VCaP (cell line): ENCODE measurements around the gene TOR2A.

Experiments
- H3K27ac ChIP-seq: fragments of 450-650 bp; 2 replicates; pipeline ENCODE4 v1.5.1; 2017
- TF ChIP-seq, protein P1 (sequence below): fragments of 450-650 bp; conservative IDR thresholded peaks from 2 replicates; pipeline ENCODE4 v1.5.1; 2017; ENCODE audit warnings: mild to moderate bottlenecking, moderate library complexity

The TOR2A gene

DNA sequence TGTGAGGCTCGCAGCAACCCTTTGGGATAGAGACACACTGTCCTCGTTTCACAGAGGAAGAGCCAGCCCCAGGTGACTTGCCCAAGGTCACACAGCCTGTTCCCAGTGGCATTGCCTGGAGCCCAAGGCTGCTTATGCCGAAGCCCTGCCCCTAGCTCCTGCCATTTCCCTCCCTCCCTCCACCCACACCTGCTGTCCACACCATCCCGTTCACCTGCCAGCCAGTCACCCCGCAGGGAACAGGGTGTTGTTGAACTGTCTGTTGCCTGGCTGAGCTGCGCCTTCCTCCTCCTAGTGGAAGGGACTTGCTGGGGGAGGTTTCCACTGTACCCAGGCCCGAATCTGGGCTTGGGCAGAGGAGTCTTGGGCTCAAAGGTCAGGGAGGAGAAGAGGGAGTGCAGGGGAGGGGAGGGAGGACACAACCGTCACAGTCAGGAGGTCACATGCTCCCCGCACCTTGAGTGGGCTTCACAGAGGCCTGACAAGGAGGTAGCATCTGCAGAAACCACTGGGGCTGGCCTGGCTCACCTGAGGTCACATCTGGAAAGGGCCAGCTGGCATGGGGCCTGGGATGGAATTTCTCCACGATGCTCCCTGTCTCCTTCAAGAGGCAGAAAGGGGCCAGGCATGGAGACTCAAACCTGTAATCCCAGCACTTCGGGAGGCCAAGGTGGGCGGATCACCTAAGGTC, 12.9 kb downstream of the TOR2A start:
- no peak overlapping the region for H3K27ac ChIP-seq
- TF ChIP-seq, protein P1, sequence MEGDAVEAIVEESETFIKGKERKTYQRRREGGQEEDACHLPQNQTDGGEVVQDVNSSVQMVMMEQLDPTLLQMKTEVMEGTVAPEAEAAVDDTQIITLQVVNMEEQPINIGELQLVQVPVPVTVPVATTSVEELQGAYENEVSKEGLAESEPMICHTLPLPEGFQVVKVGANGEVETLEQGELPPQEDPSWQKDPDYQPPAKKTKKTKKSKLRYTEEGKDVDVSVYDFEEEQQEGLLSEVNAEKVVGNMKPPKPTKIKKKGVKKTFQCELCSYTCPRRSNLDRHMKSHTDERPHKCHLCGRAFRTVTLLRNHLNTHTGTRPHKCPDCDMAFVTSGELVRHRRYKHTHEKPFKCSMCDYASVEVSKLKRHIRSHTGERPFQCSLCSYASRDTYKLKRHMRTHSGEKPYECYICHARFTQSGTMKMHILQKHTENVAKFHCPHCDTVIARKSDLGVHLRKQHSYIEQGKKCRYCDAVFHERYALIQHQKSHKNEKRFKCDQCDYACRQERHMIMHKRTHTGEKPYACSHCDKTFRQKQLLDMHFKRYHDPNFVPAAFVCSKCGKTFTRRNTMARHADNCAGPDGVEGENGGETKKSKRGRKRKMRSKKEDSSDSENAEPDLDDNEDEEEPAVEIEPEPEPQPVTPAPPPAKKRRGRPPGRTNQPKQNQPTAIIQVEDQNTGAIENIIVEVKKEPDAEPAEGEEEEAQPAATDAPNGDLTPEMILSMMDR: no peak

DNA sequence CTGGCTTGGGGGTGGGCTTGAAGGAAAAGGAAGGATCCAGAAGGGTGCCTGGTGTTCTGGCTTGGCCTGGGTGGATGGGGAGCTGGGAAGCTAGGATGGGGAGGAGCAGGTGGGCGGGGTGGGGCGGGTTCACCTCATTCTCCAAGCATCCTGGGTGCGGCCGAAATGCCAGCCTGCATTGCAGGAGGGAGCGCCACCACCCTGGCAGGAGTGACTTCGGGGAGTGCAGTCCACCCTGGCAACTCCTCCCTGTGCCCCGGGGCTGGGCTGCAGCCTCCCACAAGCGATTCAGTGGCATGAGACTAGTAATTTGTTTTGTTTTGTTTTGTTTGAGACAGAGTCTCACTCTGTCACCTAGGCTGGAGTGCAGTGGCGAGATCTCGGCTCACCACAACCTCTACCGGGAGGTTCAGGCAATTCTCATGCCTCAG, 13.7 kb downstream of the TOR2A start:
- no peak overlapping the region for H3K27ac ChIP-seq
- TF ChIP-seq, protein P1: no peak

DNA sequence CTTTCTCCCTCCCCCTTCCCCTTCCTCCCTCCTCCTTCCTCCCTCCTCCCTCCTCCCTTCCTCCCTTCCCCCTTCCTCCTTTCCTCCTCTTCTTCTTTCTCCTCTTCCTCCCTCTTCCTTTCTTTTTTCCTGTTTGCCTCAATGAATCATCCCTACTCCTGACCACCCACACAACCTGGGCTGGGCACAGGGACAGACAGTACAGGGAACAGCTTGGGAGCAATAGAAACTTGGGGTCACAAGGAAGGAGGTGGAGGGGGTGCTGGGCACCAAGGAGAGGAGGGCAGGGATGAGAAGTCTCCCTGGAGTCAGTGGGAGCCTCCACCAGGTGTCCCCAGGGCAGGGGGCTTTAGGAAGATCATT, 14.2 kb downstream of the TOR2A start:
- no peak overlapping the region for H3K27ac ChIP-seq
- TF ChIP-seq, protein P1: no peak

DNA sequence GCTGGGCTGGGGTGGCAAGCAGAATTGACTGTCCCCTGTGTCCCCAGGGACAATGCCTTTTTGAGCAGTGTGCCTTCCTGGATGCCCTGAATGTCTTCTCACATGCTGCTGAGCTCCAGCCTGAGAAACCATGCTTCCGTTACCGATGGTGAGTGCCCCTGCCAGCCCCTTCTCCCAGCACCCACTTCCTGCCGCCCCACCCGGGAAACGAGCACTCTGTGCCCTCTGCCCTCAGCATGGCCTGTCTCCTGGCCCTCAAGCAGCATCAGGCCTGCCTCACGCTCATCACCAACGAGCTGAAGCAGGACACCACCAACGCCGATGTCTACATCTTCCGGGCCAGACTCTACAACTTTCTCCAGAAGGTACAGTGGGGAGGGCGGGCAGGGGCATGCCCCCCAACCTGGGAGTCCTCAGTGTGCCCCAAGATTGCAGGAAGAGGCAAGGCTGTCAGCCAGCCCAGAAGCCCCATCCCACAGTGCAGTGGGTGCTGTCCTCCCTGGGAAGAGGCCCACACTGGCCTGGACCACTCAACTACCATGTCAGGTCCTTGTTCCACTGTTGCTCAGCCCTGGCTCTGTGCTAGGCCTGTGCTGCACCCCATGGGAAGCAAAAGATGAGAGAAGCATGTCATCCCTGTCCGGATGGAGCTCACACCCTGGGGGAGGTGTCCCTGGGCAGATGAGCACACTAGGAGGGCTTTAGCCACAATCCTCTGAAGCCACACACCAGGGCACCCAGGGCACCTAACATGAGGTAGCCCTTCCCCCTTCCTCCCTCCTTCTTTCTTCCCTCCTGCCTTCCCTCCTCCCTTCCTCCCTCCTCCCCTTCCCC, 14.8 kb downstream of the TOR2A start:
- TF ChIP-seq, protein P1: no peak

DNA sequence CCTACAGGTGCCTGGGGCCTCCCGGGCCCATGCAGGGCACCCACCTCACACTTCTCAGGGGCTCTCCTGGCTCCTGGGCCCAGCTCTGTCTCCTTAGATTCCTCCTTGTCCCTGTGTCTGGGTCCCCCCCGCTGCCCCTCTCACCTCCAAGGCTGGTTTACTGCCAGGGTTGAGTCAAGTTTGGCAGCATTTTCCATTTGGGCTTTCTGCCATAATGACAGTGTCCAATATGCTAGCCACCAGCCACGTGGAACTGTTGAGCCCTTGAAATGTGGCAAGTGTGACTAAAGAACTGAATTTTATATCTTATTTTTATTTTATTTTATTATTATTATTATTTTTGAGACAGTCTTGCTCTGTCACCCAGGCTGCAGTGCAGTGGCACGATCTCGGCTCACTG, 17.3 kb downstream of the TOR2A start:
- TF ChIP-seq, protein P1: no peak
- H3K27ac ChIP-seq: no peak overlapping the region

More for the DNA sequence above, 14.8 kb downstream of the TOR2A start:
- no peak overlapping the region for H3K27ac ChIP-seq

DNA sequence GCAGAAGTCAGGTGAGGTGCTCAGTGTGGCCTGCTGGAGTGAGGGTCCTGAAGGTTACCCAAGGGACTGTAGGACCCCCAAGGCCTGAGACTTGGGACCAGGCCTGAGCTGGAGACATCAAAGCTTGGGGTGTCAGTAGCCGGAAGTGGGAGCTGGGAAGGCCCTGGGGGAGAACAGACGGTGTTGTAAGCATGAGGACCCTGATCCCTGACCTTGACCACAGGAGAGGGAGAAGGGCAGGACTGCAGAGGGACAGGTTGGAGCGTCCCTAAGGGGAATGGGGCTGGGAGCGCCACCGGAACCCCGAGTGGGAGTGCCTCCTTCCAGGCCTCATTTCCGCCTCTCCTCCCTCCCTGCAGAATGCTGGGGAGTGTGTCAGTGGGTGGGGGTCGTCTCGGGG, 18.7 kb downstream of the TOR2A start:
- peak overlapping the region; percentile 54; the same call in 1 of the 2 replicates for H3K27ac ChIP-seq
- TF ChIP-seq, protein P1: no peak

DNA sequence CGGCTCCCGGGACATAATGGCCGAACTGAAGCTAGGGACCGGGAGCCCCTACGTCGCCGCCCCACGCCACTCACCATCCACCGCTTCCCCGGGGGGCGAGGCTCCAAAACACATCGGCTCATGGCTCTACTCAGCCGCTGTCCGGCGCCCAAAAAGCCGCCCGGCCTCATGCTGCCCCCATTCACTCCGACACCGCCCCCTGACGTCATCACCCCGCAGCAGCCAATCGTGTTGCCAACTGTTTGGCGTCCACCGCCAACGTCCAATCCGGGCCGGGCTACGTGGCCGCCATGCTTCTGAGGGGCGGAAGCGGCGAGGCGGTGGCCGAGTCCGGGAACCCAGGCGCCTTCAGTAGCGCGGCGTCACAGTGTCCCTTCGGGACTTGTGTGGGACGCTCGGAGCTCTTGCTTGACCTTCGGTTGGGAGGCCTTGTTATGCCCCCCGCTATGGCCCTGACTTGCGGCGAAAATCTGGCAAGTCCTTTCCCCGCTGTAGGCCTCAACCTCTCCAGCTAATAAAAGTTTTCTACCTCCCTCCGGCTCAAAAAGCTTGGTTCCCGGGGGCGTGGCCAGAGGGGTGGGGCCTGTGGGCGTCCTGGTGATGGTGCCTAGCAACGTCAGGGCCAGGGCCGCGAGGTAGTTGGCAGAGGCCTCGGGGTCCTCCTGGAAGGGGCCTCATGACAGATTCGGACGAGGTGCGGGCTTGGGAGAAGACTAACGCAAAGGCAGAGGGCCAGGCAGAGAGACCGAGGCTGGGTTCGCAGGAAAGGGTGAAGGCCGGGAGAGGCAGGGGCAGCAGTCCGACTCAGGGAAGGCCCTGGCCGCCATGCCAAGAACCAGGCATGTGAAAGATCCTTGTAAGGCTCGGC, 19.4 kb downstream of the TOR2A start, which contains the start of the genes PTRH1 and TTC16:
Gene PTRH1 (minus strand): TSS at position 194 of the 868 bp plus-strand sequence. CDS start 24 bp downstream, at position 170.
Gene TTC16 (plus strand): TSS at position 610 of the 868 bp plus-strand sequence. CDS start 67 bp downstream, at position 677.
- TF ChIP-seq, protein P1: no peak
- H3K27ac ChIP-seq: peak within 1 kb of the TSS; percentile 54; the same call in 1 of the 2 replicates
